Measurements from ENCODE around the gene THADA.

Gene THADA

GRCh38 chr2:43518718-43519117, 77.1 kb downstream of the THADA start:
- DNase-seq (ENCODE audit: low read depth), result no peak
- no peak overlapping the region for H3K4me3 ChIP-seq (ENCODE audit: low read length)
- no peak for TF ChIP-seq CTCF (conservative IDR thresholded peaks at IDR 0.05; ENCODE audit: low read length)

DNA sequence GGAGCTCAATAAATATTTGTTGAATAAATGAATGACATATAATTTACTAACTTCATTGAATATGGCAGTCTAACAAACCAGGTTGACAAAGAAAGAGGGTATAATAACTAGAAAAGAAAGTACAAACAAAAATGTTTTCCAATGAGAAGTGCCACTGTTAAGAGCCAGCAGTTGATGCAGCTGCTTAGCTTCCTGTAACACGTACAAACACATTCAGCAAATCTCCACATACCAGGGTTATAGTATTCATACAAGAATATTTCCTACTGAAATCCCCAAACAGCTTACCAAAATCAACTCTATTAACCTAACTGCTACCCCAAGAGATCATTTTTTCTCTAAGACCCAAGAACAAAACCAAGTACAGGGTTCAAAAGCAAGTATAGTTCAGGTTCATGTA, 77.7 kb downstream of the THADA start:
- H3K4me3 ChIP-seq (ENCODE audit: low read length), result no peak overlapping the region
- TF ChIP-seq CTCF (conservative IDR thresholded peaks at IDR 0.05; ENCODE audit: low read length), result no peak
- peak; percentile 30 for DNase-seq (ENCODE audit: low read depth)

- no peak overlapping the region for H3K4me3 ChIP-seq (ENCODE audit: low read length)
- DNase-seq (ENCODE audit: low read depth), result no peak
- no peak for TF ChIP-seq CTCF (conservative IDR thresholded peaks at IDR 0.05; ENCODE audit: low read length)
Observed at GRCh38 chr2:43515807-43516497, 79.9 kb downstream of the THADA start.

GRCh38 chr2:43515248-43515647, 80.6 kb downstream of the THADA start:
- H3K4me3 ChIP-seq (ENCODE audit: low read length), result no peak overlapping the region

DNA sequence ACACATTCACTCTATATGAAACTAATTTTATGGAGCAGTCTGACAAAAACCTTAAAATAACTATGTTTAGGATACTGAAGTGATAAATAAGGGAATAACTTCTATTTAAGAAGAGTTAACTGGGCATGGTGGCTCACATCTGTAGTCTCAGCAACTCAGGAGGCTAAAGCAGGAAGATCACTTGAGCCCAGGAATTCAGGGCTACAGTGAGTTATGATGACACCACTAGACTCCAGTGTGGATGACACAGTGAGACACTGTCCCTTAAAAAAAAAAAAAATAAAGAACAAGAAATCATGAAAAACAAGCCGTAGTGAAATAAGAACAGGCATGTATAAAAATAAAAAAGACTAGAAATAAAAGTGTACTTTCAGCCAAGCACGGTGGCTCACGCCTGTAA, 82.0 kb downstream of the THADA start:
- no peak for DNase-seq (ENCODE audit: low read depth)
- TF ChIP-seq CTCF (conservative IDR thresholded peaks at IDR 0.05; ENCODE audit: low read length), result no peak
- no peak overlapping the region for H3K4me3 ChIP-seq (ENCODE audit: low read length)

More at GRCh38 chr2:43515248-43515647, 80.6 kb downstream of the THADA start:
- no peak for TF ChIP-seq CTCF (conservative IDR thresholded peaks at IDR 0.05; ENCODE audit: low read length)
- no peak for DNase-seq (ENCODE audit: low read depth)

DNA sequence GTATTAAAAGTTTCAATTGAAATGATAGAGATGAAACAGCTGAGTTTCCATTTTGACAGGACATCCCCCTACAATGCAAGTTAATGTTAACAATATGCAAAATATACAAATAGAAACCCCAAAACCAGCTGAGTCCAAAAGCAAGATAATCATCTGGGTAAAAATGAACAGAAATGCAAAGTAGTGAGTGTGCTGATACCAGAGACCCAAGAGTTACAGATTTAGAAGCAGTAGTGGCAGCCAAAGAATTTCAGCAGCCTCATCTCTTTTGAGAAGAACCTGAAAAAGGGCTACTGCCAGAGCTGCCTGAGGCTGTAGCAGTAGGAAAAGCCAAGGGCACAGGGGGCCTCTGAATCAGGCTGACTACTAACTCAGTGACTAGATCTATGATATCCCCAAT, 82.6 kb downstream of the THADA start:
- peak; percentile 34 for DNase-seq (ENCODE audit: low read depth)
- TF ChIP-seq CTCF (conservative IDR thresholded peaks at IDR 0.05; ENCODE audit: low read length), result no peak
- no peak overlapping the region for H3K4me3 ChIP-seq (ENCODE audit: low read length)

DNA sequence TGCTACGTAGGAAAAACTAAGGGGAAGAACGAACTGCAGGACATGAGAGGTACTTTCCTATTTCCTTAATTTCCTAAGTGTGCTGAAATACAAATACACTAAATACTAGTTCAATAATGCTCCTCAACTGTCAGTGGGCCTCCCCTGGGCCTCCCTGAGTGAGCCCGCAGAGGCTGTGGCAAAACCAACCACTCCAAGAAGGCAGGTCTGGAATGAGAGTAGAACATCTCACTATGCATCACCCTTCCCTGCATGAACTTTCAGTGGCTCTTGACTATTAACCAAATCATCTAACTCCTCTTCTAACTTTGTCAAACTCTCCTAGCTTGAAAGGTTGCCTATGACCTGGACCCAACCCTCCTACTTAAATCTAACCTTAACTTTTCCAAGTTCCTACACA, 84.6 kb downstream of the THADA start:
- no peak overlapping the region for H3K4me3 ChIP-seq (ENCODE audit: low read length)
- TF ChIP-seq CTCF (conservative IDR thresholded peaks at IDR 0.05; ENCODE audit: low read length), result no peak
- no peak for DNase-seq (ENCODE audit: low read depth)

Measured in AG10803 (cell line).